Measurements from ENCODE around the gene ACTL6B. TPM values are rescaled to one million over a fixed set of nuclear protein-coding genes. Genes with fewer than 3 reads are reported as not detected.

ACTL6B gene
- total and polyA plus RNA-seq, 2 of the 8 experiments (the other 6 are each of a cell fraction or from before 2014, with no cell fraction given): 2.1 to 4.5 TPM

DNA sequence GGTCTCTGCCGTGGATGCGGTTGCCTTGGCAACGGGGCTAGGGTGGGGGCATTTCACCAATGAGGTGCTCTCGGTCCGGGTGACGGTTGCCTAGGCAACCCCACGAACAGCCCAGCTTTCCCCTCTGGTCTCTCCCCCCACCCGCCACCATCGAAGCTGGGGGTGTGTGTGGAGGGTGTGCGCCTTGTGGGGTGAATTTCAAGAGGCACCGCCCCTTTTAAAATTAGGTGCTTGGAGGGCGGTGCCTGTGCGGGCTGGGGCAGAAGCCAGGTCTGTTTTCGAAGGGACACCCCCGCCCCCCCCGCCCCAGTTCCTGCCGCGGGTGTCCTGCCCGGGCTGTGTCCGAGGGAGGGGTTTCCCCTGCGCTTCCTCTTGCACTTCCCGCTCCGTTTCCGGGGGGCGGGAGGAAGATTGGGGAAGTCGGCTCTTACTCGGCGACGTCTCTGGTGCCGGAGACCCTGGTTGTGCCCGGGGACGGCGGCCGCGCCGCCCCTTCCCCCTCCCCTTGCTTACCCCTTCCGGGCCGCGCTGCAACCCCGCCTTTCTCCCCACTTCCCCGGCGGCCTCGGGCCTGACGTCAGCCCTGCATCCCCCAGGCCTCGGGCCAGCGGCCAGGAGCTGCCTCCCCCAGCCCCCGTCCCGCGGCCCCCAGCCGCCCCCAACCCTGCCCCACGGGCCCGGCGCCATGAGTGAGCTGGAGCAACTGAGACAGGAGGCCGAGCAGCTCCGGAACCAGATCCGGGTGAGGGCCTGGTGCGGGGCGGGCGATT, 19.5 kb upstream of the ACTL6B start (continued):
- 0 out of 2 replicates have a peak, but pooled peaks have one; percentile 27 for TF ChIP-seq TAF1 (IDR thresholded peaks at IDR 0.05; ENCODE audit: low read depth, low read length)

Measured in H1 (cell line).